ENCODE results near the gene GLT6D1.

GLT6D1 gene

GRCh38 chr9:135664266-135664665 lies 24.9 kb upstream of the GLT6D1 start:
- H3K27ac ChIP-seq = no peak overlapping the region
- TF ChIP-seq CTCF (conservative IDR thresholded peaks at IDR 0.05) = no peak

GRCh38 chr9:135663857-135664256 lies 24.5 kb upstream of the GLT6D1 start:
- no peak for TF ChIP-seq CTCF (conservative IDR thresholded peaks at IDR 0.05)
- no peak overlapping the region for H3K27ac ChIP-seq

- no peak overlapping the region for H3K27ac ChIP-seq
- TF ChIP-seq CTCF (conservative IDR thresholded peaks at IDR 0.05) = no peak
Measured at GRCh38 chr9:135663451-135663770, 24.1 kb upstream of the GLT6D1 start.

GRCh38 chr9:135662758-135663450 lies 23.6 kb upstream of the GLT6D1 start, which contains the start of gene LCN9:
LCN9 (plus strand) TSS chr9:135663309; CDS start chr9:135663322, 13 bp downstream.
- TF ChIP-seq CTCF (conservative IDR thresholded peaks at IDR 0.05) = no peak
- H3K27ac ChIP-seq = no peak within 1 kb of the TSS

GRCh38 chr9:135661816-135662560 lies 22.6 kb upstream of the GLT6D1 start:
- no peak overlapping the region for H3K27ac ChIP-seq
- no peak for TF ChIP-seq CTCF (conservative IDR thresholded peaks at IDR 0.05)

GRCh38 chr9:135660407-135660806 lies 21.1 kb upstream of the GLT6D1 start:
- H3K27ac ChIP-seq = no peak overlapping the region
- no peak for TF ChIP-seq CTCF (conservative IDR thresholded peaks at IDR 0.05)

GRCh38 chr9:135659252-135659651 lies 19.9 kb upstream of the GLT6D1 start:
- TF ChIP-seq CTCF (conservative IDR thresholded peaks at IDR 0.05) = no peak
- H3K27ac ChIP-seq = no peak overlapping the region
